HepG2 (cell line): Measurements from ENCODE around the gene NOTCH4. TPM values are rescaled to one million over a fixed set of nuclear protein-coding genes. Genes with fewer than 3 reads are reported as not detected.

Source experiments
- CREB3 ChIP-seq: sonication (generic); formaldehyde crosslinking; IDR thresholded peaks from 2 replicates; pipeline ENCODE4 v1.5.0; 2020; ENCODE audit warnings: missing genetic modification reagents
- CREBL2 ChIP-seq: sonication (generic); formaldehyde crosslinking; IDR thresholded peaks from 2 replicates; pipeline ENCODE4 v1.8.1; 2023; ENCODE audit warnings: missing genetic modification reagents, mild to moderate bottlenecking, borderline replicate concordance
- CTCF ChIP-seq: sonication (generic); formaldehyde crosslinking; IDR thresholded peaks from 2 replicates; pipeline ENCODE4 v1.5.0; 2020; ENCODE audit warnings: mild to moderate bottlenecking, missing genetic modification reagents, moderate library complexity
- ERF ChIP-seq: IDR thresholded peaks from 2 replicates; pipeline ENCODE4 v1.6.1; 2018; ENCODE audit warnings: missing biosample characterization, missing genetic modification reagents
- MEIS1 ChIP-seq: sonication (generic); formaldehyde crosslinking; IDR thresholded peaks from 2 replicates; pipeline ENCODE4 v1.9.0; 2021; ENCODE audit warnings: mild to moderate bottlenecking, missing genetic modification reagents, moderate library complexity, borderline replicate concordance
- NCOR1 ChIP-seq: fragments of 200-600 bp; sonication (generic); IDR thresholded peaks from 2 replicates; pipeline ENCODE4 v1.7.0; 2017; ENCODE audit warnings: antibody characterized with exemption, low read length, borderline replicate concordance
- PPARG ChIP-seq: conservative IDR thresholded peaks from 2 replicates; pipeline ENCODE4 v1.6.1; 2016; ENCODE audit warnings: missing biosample characterization, missing genetic modification reagents
- RBAK ChIP-seq: sonication (generic); formaldehyde crosslinking; IDR thresholded peaks from 2 replicates; pipeline ENCODE4 v1.5.1; 2020; ENCODE audit warnings: mild to moderate bottlenecking, missing genetic modification reagents
- RBM39 ChIP-seq: fragments of 200-400 bp; formaldehyde crosslinking; IDR thresholded peaks from one replicate; pipeline ENCODE4 v1.6.1; 2018; ENCODE audit warnings: antibody characterized with exemption, mild to moderate bottlenecking, low read depth, low read length; ENCODE audit not compliant: poor library complexity, severe bottlenecking
- RFX5 ChIP-seq: IDR thresholded peaks from 2 replicates; pipeline ENCODE4 v1.6.1; 2011; ENCODE audit warnings: low read depth, low read length, improper control_type of control experiment
- SMC3 ChIP-seq: IDR thresholded peaks from 2 replicates; pipeline ENCODE4 v1.6.1; 2011; ENCODE audit warnings: low read length, improper control_type of control experiment
- SRSF9 ChIP-seq: fragments of 200-400 bp; formaldehyde crosslinking; IDR thresholded peaks from 2 replicates; pipeline ENCODE4 v1.6.1; 2018; ENCODE audit warnings: borderline replicate concordance, mild to moderate bottlenecking, low read depth, low read length; ENCODE audit not compliant: insufficient read depth, poor library complexity, severe bottlenecking
- TAF15 ChIP-seq: fragments of 200-400 bp; formaldehyde crosslinking; IDR thresholded peaks from one replicate; pipeline ENCODE4 v1.6.1; 2018; ENCODE audit warnings: mild to moderate bottlenecking, low read depth, low read length; ENCODE audit not compliant: poor library complexity, severe bottlenecking
- ZBTB33 ChIP-seq: sonication (generic); formaldehyde crosslinking; IDR thresholded peaks from 2 replicates; pipeline ENCODE4 v1.4.0; 2020; ENCODE audit warnings: missing genetic modification reagents
- ZFP36L1 ChIP-seq: sonication (generic); formaldehyde crosslinking; IDR thresholded peaks from 2 replicates; pipeline ENCODE4 v1.8.0; 2022; ENCODE audit warnings: mild to moderate bottlenecking, missing genetic modification reagents, moderate library complexity
- ZMYM4 ChIP-seq: sonication (generic); formaldehyde crosslinking; IDR thresholded peaks from 2 replicates; pipeline ENCODE4 v1.8.1; 2023; ENCODE audit warnings: mild to moderate bottlenecking, missing genetic modification reagents
- ZNF234 ChIP-seq: sonication (generic); formaldehyde crosslinking; conservative IDR thresholded peaks from 2 replicates; pipeline ENCODE4 v1.5.1; 2020; ENCODE audit warnings: mild to moderate bottlenecking, missing genetic modification reagents
- ZNF446 ChIP-seq: sonication (generic); formaldehyde crosslinking; IDR thresholded peaks from 2 replicates; pipeline ENCODE4 v1.5.0; 2020; ENCODE audit warnings: mild to moderate bottlenecking, missing genetic modification reagents
- ZNF564 ChIP-seq: sonication (generic); formaldehyde crosslinking; IDR thresholded peaks from 2 replicates; pipeline ENCODE4 v1.8.1; 2023; ENCODE audit warnings: mild to moderate bottlenecking, missing genetic modification reagents
- ZNF597 ChIP-seq: sonication (generic); formaldehyde crosslinking; IDR thresholded peaks from 2 replicates; pipeline ENCODE4 v1.5.0; 2020; ENCODE audit warnings: missing genetic modification reagents
- ZNF782 ChIP-seq: sonication (generic); formaldehyde crosslinking; IDR thresholded peaks from 2 replicates; pipeline ENCODE4 v1.4.0; 2020; ENCODE audit warnings: missing genetic modification reagents, mild to moderate bottlenecking, borderline replicate concordance
- polyA plus RNA-seq, 8 experiments: library from polyadenylated mRNA; depleted of rRNA in 3 of 8; stranded (reverse) in 7 of 8; unstranded in 1 of 8; fragments of >200 nt; fragmentation: Illumina TruSeq in 4 of 8; extraction: Trizol in 4 of 8; gene quantifications; 2 replicates each; pipeline versions ENCODE4 v1.2.1 to v1.2.3, GENCODE V29; 2011 to 2016; ENCODE audit warnings: low read depth in 4 of 8, missing spikeins in 1 of 8, mixed read lengths in 1 of 8; ENCODE audit not compliant: insufficient read depth in 1 of 8
- total RNA-seq, 5 experiments: library from RNA; depleted of rRNA; stranded (reverse); fragments of >200 nt; fragmentation: Illumina TruSeq; extraction: Trizol; gene quantifications; 2 replicates each; pipeline ENCODE4 v1.2.3, GENCODE V29; 2016; ENCODE audit warnings: low read depth in 1 of 5

NOTCH4 gene
- total and polyA plus RNA-seq, 2 of the 13 experiments (the other 11 are each of a cell fraction or from before 2014, with no cell fraction given): 0.51 to 0.83 TPM

- TF ChIP-seq ZBTB33 (CRISPR knock-in tag): no peak
- no peak for TF ChIP-seq ZMYM4 (CRISPR knock-in tag)
- TF ChIP-seq CTCF (CRISPR knock-in tag): peak; percentile 69
- no peak for TF ChIP-seq NCOR1
- no peak for TF ChIP-seq ZNF234
- no peak for TF ChIP-seq ZNF782 (CRISPR knock-in tag)
- no peak for TF ChIP-seq CREBL2 (CRISPR knock-in tag)
- TF ChIP-seq ZNF446 (CRISPR knock-in tag): no peak
- TF ChIP-seq RBM39: no peak
- TF ChIP-seq CREB3 (CRISPR knock-in tag): no peak
- TF ChIP-seq TAF15: peak; percentile 13
- TF ChIP-seq ZNF597 (CRISPR knock-in tag): no peak
- no peak for TF ChIP-seq SMC3
- no peak; the same call in 1 of the 2 replicates for TF ChIP-seq PPARG (CRISPR knock-in tag)
- TF ChIP-seq ERF (CRISPR knock-in tag): no peak; the same call in 1 of the 2 replicates
- no peak for TF ChIP-seq SRSF9
- no peak for TF ChIP-seq MEIS1 (CRISPR knock-in tag)
- 0 out of 2 replicates have a peak, but pooled peaks have one; percentile 13 for TF ChIP-seq RBAK (CRISPR knock-in tag)
- TF ChIP-seq ZFP36L1 (CRISPR knock-in tag): no peak
- no peak for TF ChIP-seq ZNF564 (CRISPR knock-in tag)
- TF ChIP-seq RFX5: peak; percentile 11; the same call in 1 of the 2 replicates
Measured at GRCh38 chr6:32195652-32195901, 28.3 kb downstream of the NOTCH4 start (continued).
